Stimulated activated CD4-positive, alpha-beta T cell treated with anti-CD3 and anti-CD28 coated beads, Interleukin-12 subunit alpha, Interleukin-12 subunit beta, amount 100 ng/mL, for 48 hours (primary cell): Measurements from ENCODE around the gene HSD17B14.
A peak's percentile ranks its signal among the peaks of the same experiment; 100 is the strongest.
"Not testable (repeated sequence)": the region's sequence is repeated elsewhere in the genome, so short reads cannot be mapped to it uniquely, and the experiment has no call there.

Experiments
- DNase-seq, 3 donors: peaks; one replicate each; pipeline ENCODE4 v3.0.0-alpha.2; 2020; ENCODE audit warnings: low read depth in 2 of 3, low spot score in 1 of 3

The HSD17B14 gene

GRCh38 chr19:48867746-48868113 is 31.4 kb upstream of the HSD17B14 start:
- DNase-seq = no peak

- no peak for DNase-seq
These were observed 30.9 kb upstream of the HSD17B14 start for GRCh38 chr19:48867123-48867745.

- no peak for DNase-seq
These were observed 30.4 kb upstream of the HSD17B14 start for GRCh38 chr19:48866692-48867091.

DNA sequence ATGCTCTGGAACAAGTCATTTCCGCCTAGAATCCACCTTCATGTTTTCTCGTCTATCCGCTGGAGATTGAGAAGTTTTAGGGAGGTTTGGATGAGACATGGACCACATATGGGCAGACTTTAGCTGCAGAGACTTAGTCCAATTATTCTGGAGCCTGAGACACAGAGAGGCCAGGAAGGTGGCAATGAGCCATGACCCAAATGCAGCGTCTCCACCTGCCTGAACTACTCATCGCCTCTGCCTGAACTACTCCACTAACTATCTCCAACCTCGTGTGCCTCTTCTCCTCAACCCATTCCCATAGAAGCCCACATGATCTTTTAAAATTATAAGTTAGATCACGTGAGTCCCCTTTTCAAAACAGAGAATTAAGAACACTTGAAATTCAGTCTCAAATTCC is 26.5 kb upstream of the HSD17B14 start:
- no peak for DNase-seq

- no peak for DNase-seq
These were observed 25.0 kb upstream of the HSD17B14 start for GRCh38 chr19:48861313-48861712.

- DNase-seq = no peak
These were observed 23.7 kb upstream of the HSD17B14 start for GRCh38 chr19:48859711-48860572.

- peak; percentile 68 to 75 (median 69) for DNase-seq
These were observed 22.9 kb upstream of the HSD17B14 start for GRCh38 chr19:48858984-48859710.

DNA sequence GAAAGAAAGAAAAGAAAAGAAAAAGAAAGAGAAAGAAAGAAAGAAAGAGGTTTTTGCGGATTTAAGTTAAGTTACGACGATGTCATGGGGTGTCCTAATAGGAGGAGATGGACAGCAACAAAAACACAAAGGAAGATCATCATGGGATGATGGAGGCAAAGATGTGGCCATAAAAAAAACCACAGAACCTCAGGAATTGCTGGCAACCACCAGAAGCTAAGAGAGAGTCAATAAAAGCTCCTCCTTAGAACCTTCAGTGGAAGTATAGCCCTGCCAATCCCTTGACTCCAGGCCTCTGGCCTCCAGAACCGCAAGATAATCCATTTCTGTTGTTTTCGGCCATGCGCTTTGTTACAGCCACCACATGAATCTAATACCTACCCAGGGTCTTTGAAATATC is 20.6 kb upstream of the HSD17B14 start:
- DNase-seq = no peak

- DNase-seq = no peak
These were observed 17.8 kb upstream of the HSD17B14 start for GRCh38 chr19:48854103-48854502.

DNA sequence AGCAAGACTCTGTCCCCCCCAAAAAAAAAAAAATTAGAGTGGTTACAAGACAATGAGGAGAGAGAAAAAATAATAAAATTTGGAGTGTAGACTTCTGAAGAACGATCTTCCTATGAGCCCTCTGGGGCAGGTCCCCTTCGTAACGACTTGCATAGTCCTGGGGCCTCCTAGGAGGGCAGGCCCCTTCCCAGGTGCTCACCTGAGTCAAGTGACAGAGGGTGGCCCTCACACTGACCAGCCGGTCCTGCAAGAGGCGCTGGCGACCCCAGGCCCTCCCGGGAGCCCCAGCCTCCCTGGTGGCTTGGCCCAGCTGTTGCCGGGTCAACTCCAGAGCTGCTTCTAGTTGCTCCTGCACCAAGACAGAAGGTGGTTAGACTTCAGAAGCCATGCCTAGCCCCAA is 17.2 kb upstream of the HSD17B14 start:
- no peak for DNase-seq

DNA sequence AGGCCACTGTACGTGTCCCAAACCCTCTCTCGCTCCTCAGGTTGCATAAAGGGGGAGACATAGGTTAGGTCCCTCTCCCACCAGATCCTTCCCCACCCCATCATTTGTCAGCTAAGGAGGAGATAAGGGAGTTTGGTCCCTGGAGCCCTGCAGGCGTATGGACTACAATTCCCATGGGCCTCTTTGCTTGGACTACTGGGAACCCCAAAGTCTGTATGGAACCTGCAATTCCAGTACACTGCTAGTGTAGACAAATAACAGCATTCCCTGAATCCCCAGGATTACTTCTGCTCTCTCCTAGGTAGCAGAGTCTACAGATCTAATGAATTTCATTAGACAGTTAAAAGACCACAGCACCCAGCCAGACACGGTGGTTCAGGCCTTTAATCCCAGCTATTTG is 16.0 kb upstream of the HSD17B14 start:
- DNase-seq = no peak

DNA sequence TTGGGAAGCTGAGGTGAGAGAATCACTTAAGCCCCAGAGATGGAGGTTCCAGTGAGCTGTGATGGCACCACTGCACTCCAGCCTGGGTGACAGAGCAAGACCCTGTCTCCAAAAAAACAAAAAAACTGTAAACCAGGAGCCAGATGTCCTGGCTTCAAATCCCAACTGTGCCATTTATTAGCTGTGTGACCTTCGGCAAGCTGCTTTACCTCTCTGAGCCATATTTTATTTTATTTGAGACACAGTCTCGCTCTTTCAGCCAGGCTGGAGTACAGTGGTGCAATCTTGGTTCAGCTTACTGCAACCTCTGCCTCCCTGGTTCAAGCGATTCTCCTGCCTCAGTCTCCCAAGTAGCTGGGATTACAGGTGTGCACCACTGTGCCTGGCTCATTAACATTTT is 10.4 kb upstream of the HSD17B14 start:
- DNase-seq = not testable (repeated sequence)

- DNase-seq = no peak
These were observed 9.1 kb upstream of the HSD17B14 start for GRCh38 chr19:48845384-48845783.

DNA sequence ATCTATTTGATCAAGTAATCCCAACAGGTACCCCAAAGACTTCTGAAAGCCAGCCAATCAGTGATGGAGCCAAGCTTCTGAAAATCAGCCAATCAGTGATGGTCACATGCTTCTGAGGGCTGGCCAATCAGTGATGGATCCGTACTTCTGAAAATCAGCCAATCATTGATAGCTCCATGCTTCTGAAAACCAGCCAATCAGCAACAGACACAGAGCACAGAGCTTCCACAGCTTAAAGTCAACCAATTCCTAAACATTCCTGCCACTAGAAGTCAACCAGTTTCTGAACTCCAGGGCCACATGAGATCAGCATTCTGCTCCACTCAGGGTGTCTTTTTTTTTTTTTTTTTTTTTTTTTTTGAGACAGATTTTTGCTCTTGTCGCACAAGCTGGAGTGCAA is 8.2 kb upstream of the HSD17B14 start:
- DNase-seq = no peak

DNA sequence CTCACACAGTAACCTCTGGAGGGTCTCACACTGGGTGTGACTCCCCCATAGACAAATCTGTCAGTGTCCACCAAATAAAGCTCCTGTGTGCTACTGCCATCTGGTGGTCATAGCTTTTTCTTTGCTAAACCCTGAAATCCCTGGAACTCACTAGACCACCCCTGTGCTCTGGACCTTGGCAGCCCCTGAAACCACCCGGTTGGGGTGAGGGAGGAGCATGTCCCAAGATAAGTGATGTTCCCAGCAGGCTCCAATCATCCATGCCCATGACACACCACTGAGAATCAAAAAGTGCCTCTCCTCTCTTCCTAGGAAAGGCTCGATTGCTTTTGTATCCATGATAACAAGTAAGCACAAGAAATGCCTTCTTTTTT is 6.5 kb upstream of the HSD17B14 start:
- DNase-seq = peak in 2 of 3 donors; percentile 25 to 78

- DNase-seq = no peak
These were observed 5.3 kb upstream of the HSD17B14 start for GRCh38 chr19:48841571-48841970.

DNA sequence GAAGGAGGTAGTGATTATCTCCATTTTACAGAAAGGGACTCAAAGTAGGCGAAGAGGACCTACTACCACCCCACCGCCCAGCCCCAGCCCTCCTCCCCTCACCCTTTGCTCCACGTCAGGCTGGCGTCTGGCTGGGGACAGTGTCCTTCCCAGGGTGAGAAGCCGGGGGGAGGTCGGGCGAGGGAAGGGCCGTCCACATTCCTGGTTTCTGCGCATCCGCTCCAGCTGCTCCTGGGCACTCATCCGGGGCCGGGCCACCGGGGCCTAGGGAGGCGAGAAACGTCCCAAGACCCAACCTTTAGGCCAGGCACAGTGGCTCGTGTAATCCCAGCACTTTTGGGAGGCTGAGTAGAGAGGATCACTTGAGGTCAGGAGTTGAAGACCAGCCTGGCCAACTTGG is 4.8 kb upstream of the HSD17B14 start:
- no peak for DNase-seq

- no peak for DNase-seq
These were observed 1.4 kb upstream of the HSD17B14 start for GRCh38 chr19:48837687-48838086.

DNA sequence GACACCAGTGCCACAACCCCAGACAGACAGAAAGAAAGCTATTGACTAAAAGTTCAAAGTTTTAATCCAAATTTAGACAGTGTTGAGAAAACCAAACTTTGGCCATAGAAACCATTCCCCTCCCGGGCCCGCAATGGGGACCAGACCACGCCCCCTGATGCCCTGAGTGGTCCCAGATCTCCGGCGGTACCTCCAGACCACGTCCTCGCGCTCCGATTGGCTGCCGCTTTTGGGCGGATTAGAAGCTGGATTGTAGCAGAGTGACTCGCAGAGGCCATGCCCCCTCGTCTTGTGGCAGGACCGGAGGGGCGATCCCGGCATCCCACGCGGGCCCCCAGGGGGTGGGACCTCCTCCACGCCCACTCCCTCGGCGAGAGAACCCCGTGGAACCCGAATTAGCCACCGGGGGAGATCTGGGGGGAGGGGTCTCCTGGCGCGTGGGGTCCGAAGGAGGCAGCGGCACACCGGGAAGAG is 797 bp upstream of the HSD17B14 start:
- peak; percentile 61 to 68 (median 65) for DNase-seq

- DNase-seq = peak; percentile 92 to 96 (median 93)
These were observed 580 bp downstream of the HSD17B14 start for GRCh38 chr19:48835734-48836088.

DNA sequence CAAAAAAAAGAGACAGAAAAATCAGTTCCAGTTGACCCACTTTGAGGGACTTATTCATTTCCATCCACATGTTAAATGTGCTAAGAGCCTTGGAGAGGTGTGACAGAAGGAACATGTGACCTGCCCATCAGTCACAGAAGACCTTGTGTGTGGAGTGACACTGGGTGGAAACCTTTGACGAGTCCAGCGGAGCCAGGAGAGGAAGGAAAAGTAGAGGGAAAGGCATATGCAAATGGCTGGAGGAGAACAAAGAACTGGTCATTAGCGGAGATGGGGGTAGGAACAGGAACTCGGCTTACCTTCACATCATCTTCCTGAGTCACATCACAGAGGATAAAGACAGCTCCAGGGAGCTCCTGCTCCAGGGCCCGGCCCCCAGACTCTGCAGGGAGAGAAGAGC is 2.3 kb downstream of the HSD17B14 start:
- DNase-seq = no peak

GRCh38 chr19:48833049-48833448 is 3.2 kb downstream of the HSD17B14 start:
- no peak for DNase-seq
